GM10266 (cell line): ENCODE results near the gene TESK1.
A peak's percentile ranks its signal among the peaks of the same experiment; 100 is the strongest.

Experiments
- DNase-seq: peaks from one replicate; pipeline ENCODE4 v3.0.0; 2012; ENCODE audit errors: extremely low spot score
- TF ChIP-seq, protein P1 (sequence below): IDR thresholded peaks from 2 replicates; pipeline ENCODE4 v1.5.1; 2012; ENCODE audit warnings: mild to moderate bottlenecking, low read depth; ENCODE audit not compliant: control insufficient read depth, insufficient read depth; ENCODE audit errors: missing control alignments

TESK1 gene

DNA sequence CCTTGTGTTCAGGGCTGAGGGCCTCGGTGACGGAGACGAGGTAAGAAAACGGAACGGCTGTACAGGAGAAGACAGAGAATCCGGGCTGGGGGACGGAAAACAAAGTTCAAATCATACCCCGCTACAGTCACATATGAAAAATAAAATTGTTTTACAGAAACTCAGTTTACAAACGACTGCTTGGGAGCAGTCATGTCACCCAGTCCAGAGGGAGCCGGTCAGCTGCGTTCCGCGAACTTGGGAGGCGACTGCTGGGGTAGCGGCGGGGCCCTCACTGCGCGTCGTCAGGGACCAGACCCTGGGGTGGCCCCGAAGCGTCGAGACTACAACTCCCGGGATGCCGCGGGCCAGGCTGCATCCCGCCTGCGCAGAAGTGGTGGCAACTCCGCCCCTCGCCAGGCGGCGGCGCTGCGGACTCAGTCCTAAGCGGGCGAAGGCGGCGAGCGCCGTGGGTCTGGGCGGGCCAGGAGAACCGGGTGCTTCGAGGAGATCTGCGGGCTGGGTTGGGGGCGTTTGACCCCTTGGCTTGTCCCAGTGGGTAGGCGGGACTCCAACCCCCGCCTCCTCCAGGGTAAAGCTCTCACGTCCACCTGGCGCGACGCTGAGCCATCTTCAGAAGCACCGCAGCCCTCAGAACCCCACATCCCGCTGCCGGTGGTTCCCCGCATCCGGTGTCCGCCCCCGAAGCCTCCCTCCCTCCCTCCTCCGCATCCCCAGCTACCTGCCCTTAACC lies 41.6 kb downstream of the TESK1 start:
- DNase-seq = peak; percentile 88
- TF ChIP-seq, protein P1, sequence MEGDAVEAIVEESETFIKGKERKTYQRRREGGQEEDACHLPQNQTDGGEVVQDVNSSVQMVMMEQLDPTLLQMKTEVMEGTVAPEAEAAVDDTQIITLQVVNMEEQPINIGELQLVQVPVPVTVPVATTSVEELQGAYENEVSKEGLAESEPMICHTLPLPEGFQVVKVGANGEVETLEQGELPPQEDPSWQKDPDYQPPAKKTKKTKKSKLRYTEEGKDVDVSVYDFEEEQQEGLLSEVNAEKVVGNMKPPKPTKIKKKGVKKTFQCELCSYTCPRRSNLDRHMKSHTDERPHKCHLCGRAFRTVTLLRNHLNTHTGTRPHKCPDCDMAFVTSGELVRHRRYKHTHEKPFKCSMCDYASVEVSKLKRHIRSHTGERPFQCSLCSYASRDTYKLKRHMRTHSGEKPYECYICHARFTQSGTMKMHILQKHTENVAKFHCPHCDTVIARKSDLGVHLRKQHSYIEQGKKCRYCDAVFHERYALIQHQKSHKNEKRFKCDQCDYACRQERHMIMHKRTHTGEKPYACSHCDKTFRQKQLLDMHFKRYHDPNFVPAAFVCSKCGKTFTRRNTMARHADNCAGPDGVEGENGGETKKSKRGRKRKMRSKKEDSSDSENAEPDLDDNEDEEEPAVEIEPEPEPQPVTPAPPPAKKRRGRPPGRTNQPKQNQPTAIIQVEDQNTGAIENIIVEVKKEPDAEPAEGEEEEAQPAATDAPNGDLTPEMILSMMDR = peak; percentile 98

DNA sequence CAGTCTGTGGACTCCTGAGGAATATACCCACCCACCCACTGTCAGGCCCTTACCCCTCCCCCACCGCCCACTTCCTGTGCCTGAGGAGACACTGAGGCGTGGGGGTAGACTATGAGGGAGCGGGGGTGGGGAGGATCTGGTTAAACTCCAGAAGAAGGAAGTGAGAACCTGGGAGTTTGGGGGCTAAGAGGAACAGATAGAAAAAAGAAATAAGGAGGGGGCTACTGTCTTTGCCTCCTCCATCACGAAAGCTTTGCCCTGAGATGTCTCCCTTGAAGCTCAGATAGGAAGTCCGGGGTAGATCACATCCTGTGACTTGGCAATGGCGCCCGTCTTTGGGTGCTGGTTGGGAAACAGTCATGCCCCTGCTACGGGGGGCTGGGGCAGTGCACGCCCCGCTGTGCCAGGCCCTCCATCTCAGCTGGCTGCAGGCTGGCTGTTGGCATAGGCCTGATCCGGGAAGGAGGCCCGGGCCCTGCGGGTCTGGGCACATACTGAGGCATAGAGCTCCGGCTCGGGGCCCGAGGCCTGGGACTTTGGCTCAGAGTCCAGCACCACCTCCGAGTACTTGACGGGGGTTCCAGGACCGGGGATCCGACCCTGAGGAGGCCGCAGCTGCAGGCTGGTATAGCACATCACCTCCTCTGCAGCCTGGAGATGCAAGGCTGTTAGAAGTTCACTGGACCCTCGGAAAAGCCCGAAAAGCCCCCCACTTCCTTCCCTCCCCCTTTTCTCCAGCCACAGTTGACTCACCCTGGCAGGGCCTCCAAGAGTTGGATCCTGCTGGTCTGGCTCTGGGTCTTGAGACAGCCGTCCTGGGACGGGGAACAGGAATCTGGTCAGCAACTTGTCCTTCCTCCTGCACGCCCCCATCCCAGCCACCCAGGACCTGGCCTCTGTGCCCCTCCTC lies 44.6 kb downstream of the TESK1 start:
- no peak for DNase-seq
- TF ChIP-seq, protein P1 = no peak

DNA sequence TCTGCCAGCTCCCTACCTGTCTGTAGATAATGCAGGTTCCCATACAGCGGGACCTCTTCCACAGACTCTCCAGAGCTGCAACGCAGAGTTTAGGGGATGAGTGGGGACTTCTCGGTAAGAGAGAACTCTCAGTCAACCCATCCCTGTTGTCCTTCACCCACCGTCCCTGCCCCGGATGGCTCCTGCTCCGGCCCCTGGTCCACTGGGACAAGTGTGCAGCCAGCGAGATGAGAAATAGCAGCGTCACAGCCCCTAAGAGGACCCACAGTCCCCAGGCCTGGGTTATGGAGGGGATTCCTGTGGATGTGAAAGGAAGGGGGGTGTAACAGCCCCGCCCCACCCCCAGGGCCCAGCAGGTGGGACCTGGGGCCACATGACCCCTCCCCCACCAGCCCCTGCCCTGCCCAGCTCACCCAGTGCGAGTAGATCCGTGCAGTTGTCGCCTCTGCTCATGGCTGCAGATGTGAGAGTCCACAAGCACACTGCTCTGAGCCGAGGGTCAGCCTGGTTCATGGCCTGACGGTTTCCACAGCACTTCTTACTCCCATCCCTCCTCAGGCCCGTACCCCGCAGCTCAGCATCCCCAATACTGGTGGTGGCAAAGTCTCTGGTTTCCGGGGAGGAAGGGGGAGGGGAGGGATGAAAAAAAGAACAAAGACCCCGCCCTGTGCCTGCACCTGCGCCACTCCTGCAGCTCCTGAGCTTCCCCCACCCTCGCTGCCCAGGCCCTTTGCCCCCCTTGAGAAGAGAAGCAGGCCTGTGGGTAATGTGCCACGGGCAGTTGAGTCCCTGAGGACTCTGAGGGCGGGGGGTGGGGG lies 45.5 kb downstream of the TESK1 start, which contains the start of gene SIT1:
Gene SIT1, minus strand, starts transcription at position 591 of the 818 bp plus-strand sequence. Its CDS starts 78 bp downstream, at position 513.
- TF ChIP-seq, protein P1 = no peak
- DNase-seq = no peak

DNA sequence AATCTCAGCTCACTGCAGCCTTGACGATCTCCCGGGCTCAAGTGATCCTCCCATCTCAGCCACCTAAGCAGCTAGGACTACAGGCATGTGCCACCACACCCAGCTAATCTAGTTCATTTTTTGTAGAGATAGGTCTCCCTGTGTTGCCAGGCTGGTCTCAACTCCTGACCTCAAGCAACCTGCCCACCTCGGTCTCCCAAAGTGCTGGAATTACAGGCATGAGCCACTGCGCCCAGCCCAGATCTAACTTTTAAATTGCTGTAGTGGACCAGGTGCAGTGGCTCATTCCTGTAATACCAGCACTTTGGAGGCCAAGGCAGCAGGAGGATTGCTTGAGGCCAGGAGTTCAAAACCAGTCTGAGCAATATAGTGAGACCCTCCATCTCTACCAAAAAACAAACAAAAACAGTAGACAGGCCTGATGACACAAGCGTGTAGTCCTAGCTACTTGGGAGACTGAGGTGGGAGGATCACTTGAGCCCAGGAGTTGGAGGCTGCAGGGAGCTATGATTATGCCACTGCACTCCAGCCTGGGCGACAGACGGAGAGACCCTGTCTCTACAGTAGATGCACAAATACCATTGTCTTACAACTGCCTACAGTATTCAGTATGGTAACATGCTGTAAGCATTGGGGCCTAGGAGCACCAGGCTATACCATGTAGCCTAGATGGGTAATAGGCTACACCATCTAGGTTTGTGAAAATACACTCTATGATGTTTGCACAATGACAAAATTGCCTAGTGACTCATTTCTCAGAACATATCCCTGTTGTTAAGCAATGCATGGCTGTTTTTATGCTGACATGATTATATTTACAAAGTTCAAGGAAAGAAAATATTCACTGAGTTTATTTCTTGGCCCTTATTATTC lies 47.1 kb downstream of the TESK1 start:
- no peak for DNase-seq
- TF ChIP-seq, protein P1 = no peak

DNA sequence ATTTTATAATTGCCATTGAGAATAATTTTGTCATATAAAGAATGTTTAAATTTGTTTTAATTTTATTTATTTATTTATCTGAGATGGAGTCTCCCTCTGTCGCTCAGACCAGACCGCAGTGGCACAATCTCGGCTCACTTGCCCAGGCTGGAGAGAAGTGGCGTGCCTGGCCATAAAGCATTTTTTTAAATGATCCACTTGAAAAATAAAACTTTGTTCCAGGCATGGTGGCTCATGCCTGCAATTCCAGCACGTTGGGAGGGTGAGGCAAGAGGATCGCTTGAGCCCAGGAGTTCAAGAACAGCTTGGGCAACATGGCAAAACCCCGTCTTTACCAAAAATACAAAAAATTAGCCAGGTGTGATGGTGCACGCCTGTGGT lies 47.8 kb downstream of the TESK1 start:
- no peak for DNase-seq
- TF ChIP-seq, protein P1 = no peak

DNA sequence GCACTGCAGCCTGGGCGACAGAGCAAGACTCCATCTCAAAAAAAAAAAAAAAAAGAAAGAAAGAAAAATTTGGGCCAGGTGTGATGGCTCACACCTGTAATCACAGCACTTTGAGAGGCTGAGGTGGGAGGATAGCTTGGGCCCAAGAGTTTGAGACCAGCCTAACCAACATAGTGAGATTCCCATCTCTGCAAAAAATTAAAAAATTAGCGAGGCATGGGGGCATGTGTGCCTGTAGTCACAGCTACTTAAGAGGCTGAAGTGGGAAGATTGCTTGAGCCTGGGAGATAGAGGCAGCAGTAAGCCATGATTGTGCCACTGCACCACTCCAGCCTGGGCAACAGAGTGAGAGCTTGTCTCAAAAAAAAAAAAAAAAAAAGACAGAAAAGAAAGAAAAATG lies 48.5 kb downstream of the TESK1 start:
- no peak for DNase-seq
- TF ChIP-seq, protein P1 = no peak
